Epithelial cell of prostate (primary cell): ENCODE data around the gene NRXN3.

Source experiments
- DNase-seq: peaks from one replicate; pipeline ENCODE4 v3.0.0-alpha.2; 2011; ENCODE audit warnings: low read depth, low spot score
- H3K27ac ChIP-seq: fragments of 450-650 bp; 2 replicates; pipeline ENCODE4 v1.5.1; 2017; ENCODE audit warnings: mild to moderate bottlenecking

NRXN3 gene

DNA sequence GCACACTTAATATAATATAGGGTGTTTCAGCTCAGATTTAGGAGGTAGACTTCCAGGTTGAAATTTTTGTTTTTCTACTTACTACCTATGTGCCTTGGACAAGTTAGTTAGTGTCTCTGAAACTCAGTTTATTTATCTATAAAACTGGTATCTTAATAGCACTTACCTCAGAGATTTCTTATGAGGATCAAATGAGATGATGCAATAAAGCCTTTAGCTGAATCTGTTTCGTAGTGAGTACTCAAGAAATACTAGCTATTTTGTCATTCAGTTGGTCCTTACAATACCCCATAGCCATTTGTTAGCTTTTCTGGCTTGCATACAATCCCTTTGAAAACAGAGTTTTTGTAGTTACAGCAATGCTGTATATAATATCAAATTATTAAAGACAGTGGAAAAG is 497.0 kb downstream of the NRXN3 start:
- H3K27ac ChIP-seq, result no peak overlapping the region
- DNase-seq, result no peak

DNA sequence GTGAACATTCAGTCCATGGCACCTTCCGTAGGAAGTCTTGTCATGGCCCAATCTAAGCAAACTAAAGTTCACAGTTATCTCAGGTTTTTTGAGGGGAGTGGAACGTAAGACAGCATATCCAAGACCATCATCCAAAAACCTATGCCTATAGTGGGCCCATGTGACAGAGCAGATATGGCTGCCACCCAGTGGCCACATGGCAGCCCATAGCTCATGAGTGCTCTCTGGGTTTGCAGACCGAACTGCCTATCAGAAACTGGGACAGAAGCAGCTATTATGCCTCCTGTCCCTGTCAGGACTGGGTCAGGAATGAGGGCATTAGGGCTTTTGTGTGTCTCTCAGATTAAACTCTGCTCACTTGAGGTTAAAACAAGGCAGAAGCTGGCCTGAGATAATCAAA is 503.7 kb downstream of the NRXN3 start:
- DNase-seq, result no peak
- no peak overlapping the region for H3K27ac ChIP-seq

DNA sequence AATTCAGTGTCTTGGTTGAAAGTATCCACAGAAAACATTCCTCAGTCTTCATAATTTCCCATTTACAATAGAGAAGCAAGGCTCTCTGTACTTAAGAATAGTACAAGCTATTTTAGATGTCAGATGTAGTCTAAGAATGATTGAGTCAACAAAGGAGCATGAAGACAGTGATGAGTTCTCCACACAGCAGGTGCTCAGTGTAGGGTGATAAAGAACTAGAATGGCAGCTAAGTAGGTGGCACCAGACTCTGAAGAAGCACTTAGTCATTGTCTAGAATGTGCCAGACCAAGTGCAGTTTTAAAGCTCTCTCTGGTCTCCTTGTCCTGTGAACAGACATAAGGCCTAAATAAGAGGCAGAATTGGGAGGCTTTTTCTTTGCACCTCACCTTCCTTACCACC is 504.6 kb downstream of the NRXN3 start:
- DNase-seq, result no peak
- no peak overlapping the region for H3K27ac ChIP-seq

DNA sequence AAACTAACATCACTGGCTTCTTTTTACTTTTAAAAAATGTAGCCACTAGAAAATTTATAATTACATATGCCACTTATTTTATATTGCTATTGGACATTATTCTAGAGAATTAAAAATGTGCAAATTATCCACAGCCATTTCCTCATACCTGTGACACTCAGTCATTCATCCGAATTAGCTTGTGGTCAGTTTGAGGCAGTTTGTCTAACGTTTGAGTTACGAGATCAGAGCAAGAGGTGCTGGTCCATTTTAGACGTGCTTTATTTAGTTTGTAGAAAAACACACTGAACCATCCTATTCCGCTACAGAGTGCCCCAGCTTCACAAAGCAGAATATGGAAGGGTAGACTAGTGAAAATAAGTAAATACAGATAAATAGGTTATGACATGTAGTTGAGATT is 513.0 kb downstream of the NRXN3 start:
- no peak for DNase-seq
- no peak overlapping the region for H3K27ac ChIP-seq

DNA sequence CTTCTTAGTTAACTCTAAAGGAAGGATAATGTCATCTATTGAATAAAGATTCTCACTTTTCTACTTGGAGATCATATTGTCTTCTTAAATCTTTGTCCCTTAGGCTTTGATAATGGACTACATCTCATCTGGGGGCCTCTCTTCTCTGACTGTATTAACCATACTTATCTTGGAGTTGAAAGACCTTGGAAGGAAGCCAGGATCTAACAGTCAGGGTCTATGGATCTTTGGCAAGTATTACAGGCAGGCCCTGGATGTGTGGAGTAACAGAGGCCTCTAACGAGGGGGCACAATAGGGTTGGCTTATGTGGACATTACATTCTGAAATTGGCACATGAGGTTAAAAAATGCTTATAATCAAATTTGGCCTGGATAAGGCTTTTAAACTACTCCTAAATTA is 513.8 kb downstream of the NRXN3 start:
- no peak overlapping the region for H3K27ac ChIP-seq
- DNase-seq, result no peak

DNA sequence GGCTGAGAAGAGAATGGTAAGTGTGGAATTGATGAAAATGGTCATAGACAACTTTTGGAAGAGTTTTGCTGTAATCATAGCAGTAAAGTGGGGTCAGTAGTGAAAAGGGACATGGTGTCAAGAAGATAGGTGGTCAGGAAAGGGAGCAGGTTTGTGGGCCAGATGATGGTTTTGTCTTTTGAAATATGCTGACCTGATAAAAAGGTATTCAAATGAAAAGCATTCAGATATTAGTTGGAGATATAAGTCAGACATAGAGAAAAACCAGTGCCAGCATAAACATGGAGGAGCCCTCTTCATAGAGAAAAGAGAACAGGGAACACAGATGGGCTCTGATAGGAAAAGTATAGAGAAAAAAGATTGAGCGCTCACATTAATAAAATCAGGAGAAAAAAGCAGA is 518.3 kb downstream of the NRXN3 start:
- H3K27ac ChIP-seq, result no peak overlapping the region
- DNase-seq, result no peak

DNA sequence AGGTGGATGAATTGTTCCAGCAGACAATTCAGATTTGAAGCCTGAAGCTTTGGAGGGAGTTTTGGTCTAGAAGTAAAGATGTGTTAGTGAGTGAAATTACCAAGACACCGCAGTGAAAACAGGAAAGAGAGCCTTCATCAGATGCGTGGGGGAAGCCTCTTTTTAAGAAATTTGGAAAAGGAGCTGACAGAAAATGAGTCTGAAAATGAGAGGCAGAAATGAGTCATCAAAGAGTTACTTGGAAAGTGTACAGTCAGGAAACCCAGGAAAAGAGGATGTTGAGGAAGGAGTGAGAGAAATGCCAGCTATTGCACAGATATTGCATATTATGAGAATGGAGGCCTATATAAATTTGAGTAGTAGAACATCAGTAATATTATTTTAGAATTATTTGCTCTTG is 520.7 kb downstream of the NRXN3 start:
- H3K27ac ChIP-seq, result no peak overlapping the region
- no peak for DNase-seq

DNA sequence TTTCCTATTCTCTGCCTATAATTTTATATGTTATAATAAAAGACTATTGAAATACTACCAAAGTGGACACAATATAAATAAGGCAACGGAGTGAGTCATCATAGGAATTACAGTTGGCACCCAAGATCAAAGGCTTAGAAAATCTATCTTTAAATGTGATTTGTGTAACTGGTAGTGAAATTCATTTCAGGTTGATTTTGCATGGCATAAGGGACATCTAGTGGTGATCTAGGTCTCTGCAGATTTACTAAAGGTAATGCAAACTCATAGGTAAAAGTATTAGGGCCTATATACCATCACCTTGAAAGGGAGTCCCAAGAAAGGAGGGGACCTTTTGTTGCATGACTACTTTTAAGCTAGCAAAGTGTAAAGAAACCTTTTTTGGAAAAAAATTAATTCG is 527.2 kb downstream of the NRXN3 start:
- no peak overlapping the region for H3K27ac ChIP-seq
- DNase-seq, result no peak

DNA sequence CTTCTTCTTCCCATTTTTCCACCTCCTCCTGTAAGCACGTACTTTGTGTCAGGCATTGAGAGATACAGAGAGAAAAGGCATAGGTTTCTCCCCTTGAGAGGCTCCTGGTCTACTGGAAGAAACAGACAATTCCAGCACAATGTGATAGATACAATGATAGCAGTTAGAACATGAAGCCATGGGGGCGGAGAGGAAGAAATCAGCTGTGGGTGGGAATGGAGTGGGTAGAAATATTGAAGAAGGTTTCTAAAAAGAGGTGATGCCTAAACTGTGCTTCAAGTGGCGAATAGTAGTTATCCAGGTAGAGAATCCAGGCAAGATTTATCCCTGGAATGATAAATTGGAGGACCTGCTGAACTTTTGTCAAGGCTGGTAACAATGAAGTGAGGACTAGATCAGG is 528.8 kb downstream of the NRXN3 start:
- DNase-seq, result no peak
- H3K27ac ChIP-seq, result no peak overlapping the region

DNA sequence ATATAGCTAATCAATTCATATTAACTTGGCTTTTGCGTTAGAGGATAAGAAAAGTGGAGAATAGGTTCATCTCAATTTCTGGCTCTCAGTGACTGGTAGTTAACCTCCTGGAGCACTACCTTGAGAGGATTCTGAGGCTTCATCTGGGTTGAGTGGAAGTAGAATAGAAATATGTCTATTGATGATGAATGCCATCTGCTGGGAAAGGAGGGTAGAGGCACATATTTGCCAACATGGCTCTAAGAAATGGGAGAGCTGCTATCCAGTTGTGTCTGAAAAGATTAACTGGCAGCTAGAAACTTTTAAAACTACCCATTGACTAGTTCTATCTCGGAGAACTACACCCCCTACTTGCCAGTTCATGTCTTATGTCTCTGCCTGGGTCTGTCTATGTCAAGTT is 530.1 kb downstream of the NRXN3 start:
- no peak for DNase-seq
- no peak overlapping the region for H3K27ac ChIP-seq

DNA sequence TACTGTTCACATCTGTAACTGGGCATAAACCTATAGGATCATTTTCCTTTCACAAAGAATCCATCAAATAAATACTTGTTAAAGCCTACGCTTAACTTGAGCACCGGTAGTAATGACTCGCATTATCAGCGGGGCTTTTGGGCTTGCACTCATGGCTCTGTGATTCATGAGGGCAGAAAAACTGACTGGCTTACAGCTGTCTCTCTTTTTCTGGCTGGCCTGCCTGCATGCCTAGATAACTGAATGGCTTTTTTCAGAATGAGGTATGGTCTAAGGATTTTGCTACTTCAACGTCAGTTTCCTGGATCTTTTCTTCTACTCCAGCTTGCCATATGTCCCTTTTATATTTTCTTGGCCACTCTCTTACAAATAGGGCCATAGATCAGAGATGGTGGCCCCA is 531.1 kb downstream of the NRXN3 start:
- no peak for DNase-seq

DNA sequence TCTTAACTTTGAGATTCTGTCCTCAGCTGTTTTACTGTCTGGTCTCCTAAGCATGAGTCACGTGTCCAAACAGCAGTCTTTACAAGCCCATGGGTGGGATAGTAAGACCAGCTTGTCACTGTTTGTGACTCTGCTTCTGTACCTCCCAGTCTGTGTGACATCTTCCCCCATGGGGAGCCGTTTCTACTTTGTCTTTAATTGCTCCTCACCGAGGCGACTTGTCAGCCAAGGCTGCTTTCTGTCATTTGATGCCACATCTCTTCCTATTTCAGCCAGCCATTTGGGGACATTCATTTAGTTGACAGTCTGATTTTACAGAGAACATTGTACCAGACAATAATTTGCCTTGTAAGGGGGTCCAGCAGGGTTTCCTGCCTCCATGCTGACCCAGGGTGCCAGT is 534.8 kb downstream of the NRXN3 start:
- H3K27ac ChIP-seq, result no peak overlapping the region

More for the DNA sequence above, 531.1 kb downstream of the NRXN3 start:
- H3K27ac ChIP-seq, result no peak overlapping the region

DNA sequence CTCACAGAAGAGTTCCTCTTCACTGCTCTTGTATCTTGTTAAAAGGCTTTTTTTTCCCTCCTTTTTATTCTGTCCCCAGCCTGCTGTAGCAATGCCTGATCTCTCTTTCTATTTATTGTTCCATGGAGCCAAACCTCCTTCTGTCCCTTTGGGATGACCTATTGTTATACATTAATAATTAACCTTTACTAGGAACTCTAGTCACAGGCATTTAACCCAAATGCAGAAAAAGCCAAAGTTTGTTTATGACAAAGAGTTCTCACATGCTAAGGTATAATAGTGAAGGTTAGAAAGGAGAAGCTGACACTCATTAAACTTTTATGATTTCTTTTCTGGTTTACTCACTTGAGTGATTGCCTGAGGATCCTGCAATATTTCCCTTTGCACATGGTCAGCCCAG is 535.8 kb downstream of the NRXN3 start:
- no peak for DNase-seq
- H3K27ac ChIP-seq, result no peak overlapping the region

More for the DNA sequence above, 534.8 kb downstream of the NRXN3 start:
- no peak for DNase-seq

DNA sequence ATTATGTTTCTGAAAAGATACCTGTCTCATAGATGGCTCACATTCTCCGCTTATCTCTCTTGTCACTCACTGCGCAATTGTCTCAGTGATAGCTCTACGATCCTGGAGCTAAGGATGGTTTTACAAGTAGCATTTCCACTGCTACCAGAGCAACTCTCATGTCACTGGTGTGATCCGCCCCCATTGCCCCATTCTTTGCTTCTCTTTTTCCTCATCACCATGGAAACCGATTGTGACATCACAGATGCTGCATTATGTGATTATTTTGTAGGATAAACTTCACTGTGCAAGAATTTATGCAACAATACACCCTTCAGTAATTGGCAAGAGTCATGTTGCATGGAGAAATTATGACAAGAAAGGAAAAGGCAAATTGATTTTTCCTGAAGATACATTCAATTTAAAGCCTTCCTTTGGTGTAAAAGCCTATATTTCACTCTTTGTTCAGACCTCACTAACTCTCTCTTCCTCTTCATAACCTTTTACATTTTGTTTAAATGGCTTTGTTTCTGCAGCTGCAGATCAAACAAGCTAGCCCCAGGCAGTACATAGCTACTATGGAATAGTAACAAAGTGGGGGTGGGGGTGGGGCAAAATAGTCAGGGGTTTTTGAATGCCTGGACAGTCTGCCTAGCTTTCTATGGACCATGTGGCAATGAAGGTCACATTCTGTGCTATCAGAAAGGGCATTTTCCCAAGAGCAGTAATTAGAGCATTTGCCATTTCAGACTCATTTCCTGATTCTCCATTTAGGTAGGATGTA is 539.8 kb downstream of the NRXN3 start:
- H3K27ac ChIP-seq, result no peak overlapping the region
- DNase-seq, result no peak

DNA sequence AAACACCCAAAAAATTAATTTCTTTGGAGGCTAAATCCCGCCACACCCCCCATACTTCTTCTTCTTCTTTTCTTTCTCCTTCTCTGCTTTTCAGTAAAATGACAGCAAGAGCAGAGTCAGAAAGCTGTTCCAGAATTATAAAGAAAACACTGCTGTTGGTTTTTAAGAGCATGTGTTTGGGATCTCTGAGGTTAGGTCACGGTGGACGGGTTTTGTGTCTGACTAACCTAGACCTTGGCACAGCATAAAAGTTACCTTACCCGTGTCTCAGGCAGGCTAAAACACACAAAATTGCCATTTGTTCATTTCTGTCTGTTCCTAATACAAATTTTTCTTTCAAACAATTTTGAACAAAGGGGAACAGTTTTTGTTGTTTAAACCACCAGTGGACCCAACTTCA is 540.8 kb downstream of the NRXN3 start:
- DNase-seq, result no peak
- no peak overlapping the region for H3K27ac ChIP-seq

DNA sequence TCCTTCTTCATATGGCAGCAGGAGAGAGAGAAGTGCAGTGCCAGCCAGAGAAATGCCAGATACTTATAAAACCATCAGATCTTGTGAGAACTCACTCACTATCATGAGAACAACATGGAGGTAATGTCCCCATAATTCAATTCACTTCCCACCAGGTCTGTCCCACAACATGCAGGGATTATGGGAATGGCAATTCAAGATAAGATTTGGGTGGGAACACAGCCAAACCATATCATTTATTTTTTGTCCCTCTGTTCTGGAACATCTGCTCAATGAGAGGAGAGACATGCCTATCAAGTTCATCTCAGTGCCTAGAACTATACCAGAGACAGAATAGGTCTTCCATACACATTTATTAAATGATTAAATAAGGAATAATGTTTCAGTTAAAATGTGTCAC is 543.5 kb downstream of the NRXN3 start:
- DNase-seq, result no peak
- no peak overlapping the region for H3K27ac ChIP-seq

DNA sequence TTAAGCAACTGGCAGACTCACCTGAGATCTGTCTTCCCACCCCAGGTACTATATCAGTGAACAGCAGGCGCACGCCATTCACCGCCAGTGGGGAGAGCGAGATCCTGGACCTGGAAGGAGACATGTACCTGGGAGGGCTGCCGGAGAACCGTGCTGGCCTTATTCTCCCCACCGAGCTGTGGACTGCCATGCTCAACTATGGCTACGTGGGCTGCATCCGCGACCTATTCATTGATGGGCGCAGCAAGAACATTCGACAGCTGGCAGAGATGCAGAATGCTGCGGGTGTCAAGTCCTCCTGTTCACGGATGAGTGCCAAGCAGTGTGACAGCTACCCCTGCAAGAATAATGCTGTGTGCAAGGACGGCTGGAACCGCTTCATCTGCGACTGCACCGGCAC is 544.5 kb downstream of the NRXN3 start:
- no peak overlapping the region for H3K27ac ChIP-seq
- no peak for DNase-seq

DNA sequence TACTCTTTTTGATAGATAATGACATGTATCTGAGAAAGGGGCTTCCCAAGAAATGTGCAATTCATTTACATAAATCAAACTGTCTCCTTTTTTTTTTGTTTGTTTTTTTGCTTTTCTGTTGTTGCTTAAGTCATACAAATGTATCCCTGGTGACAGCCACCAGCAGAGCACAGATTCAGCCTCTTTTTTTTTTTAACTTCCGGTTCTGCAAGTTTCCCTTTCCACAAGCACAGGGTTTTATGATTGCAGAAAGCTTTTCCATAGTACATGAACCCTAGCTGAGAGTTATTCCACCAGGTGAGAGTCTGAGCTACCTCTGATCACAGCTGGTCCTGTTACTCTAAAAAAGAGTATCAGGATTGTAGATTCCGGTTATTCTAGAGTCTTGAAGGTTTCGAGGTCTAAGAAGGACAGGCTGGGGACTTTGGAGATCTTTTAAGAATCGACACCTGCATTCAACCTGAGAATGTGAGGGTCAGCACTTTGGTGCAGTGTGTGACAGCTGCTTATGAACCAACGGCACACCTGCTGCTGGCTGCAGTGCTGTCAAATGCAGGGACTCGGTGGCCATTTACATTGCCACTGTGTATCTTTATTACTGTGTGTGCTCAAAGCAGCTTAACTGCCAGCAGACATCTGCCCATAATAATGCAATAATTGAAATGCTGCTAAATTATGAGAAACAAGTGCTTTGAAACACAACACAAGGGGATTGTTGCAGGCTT is 551.7 kb downstream of the NRXN3 start:
- DNase-seq, result no peak
- H3K27ac ChIP-seq, result no peak overlapping the region

DNA sequence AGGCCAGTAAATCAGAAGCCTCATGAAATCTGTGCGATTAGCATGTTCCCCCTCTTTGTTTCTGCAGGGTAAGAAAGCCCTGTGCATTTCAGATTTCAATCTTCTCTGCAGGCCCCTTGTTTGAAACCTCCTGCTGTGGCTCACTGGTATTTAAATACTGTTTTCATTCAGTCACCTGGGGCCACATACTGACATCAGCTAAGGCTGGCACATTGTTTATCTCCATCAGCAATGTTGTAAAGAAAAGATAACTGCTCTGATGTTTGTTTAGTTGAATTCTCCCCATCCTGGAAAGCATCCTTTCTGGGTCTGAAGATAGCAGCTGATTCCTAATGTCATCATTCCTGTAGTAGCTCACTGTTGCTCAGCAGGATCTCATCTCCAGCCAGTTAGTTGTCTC is 554.9 kb downstream of the NRXN3 start:
- DNase-seq, result no peak

DNA sequence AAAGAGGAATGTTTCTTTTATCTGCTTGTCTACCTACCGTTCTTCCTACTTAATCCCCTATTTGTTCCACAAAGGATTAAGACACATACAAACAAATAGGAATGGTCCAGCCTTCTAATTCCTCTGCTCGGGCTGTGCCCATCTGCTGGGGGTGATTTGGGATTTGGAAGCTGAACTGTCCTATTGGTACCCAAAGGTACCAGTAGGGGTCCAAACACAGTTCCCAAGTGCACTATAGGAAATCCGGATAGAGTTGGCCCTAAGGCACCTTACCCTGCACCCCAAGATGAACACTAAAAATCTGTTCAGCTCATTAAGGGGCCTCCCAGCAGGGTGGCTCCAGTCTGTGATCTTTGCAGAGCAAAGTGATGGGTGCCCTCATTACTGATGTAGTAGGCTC is 566.9 kb downstream of the NRXN3 start:
- H3K27ac ChIP-seq, result no peak overlapping the region
- no peak for DNase-seq

More for the DNA sequence above, 554.9 kb downstream of the NRXN3 start:
- H3K27ac ChIP-seq, result no peak overlapping the region

DNA sequence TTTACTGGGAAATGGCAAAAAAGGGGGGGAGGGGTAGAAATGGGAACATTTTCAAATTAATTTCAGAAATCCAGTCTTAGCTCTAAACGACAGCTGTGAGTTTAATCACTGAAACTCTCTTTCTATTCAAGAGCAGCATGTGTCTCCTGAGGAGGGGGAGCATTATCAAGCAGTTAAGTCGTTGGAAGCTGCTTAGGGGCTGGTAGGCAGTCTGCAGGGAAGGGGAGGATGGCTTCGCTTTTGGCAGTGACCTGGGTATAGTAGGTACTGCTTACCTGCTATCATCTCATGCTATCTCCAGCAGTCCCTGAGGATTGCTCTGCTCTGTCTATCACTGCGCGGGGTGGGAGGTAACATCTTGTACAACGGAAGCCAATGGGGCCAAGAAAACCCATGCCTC is 567.4 kb downstream of the NRXN3 start:
- DNase-seq, result no peak
- no peak overlapping the region for H3K27ac ChIP-seq

DNA sequence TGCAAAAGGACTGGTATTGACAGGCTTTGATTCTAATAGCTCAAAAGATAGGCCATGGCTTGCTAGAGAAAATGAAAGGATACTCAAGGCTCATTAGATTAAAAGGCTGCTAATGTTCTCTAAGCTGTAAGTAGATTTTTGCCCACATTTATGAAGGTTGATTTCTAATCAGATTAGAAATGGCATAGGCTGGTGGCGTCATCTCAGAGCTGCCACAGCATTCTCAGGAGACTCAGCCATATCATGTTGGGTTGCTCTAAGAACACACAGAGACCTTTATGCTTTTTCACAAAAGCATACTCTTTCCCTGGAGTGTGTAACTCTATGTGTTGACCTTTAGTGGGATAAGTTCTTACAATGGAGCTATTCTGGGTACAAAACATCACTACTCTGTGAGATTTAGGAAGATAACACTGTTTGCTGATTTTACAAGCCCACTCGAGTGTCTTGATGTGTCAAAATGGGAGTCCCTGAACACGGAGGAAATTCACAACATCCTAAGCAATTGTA is 576.0 kb downstream of the NRXN3 start:
- DNase-seq, result no peak
- no peak overlapping the region for H3K27ac ChIP-seq
